ENCODE measurements around the gene CACNG3. TPM values are rescaled to one million over a fixed set of nuclear protein-coding genes. Genes with fewer than 3 reads are reported as not detected.

The CACNG3 gene
- total RNA-seq, 1 donor from 2014 or later, result not detected

DNA sequence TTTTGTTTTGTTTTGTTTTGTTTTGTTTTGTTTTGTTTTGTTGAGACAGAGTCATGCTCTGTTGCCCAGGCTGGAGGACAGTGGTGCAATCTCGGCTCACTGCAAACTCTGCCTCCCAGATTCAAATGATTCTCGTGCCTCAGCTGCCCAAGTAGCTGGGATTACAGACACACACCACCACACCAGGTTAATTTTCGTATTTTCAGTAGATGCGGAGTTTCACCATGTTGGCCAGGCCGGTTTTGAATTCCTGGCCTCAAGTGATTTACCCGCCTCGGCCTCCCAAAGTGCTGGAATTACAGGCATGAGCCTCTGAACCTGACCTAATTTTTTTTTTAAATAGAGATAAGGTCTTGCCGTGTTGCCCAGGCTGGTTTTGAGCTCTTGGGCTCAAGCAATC, 46.5 kb downstream of the CACNG3 start:
- Histone ChIP-seq H3K27ac (no peak overlapping the region), H3K4me3 (no peak overlapping the region), H3K9me3 (no peaks in the 10 kb centered on the region), H3K4me1 (no peaks in the 10 kb centered on the region), H3K27me3 (peaks cover 6% of the 10 kb centered on the region), H3K36me3 (no peaks in the 10 kb centered on the region)
- intact Hi-C loops (cut with DNase I), result no loop called here
- ATAC-seq (no peak), DNase-seq (no peak)
- TF ChIP-seq CTCF (IDR thresholded peaks at IDR 0.05), result no peak

- TF ChIP-seq CTCF (IDR thresholded peaks at IDR 0.05), result no peak
- H3K36me3 ChIP-seq, result no peaks in the 10 kb centered on the region
- DNase-seq (no peak), ATAC-seq (no peak)
- no peaks in the 10 kb centered on the region for H3K4me1 ChIP-seq
- H3K27ac ChIP-seq, result no peak overlapping the region
- no peaks in the 10 kb centered on the region for H3K9me3 ChIP-seq
- intact Hi-C loops (cut with DNase I), result no loop called here
- peaks cover 9% of the 10 kb centered on the region for H3K27me3 ChIP-seq
- no peak overlapping the region for H3K4me3 ChIP-seq
Observed at GRCh38 chr16:24308200-24308599, 52.1 kb downstream of the CACNG3 start.

DNA sequence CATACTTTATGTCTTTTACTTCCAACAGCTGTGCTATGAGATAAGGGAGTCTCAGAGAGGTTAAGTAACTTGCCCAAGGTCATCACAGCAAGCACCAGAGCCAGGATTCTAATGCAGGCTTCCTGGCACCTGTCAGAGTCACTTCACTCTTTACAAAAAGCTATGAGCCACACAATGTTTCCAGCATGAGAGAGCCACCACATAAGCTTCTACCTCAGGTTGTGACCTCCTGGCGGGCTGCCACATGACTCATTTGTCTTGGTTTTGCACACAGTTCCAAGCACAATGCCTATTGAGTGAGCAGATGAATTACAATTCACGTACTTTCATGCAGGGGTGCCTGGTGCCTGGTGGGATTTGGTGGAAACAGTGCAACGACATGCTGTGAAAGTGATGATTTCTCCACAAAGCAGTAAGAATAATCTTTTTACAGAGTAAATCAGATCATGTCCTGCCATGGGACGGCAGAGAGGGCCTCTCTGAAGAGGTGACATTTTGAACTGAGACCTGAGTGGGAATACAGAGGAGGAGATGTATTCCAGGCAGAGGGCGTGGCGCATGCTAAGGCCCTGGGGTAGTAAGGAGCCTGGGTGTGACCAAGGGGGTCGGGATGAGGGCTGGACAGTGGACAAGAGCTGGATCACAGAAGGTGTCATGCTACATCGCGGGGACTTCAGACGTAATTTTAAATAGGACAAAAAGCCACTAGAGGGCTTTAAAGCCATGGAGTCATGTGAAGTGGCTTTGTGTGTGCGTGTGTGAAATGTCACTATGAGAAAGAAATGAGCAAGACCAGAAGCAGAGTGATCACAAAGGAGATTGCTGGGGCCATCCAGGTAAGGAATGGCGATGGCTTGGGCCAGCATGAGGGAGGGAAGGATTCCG, 53.4 kb downstream of the CACNG3 start:
- H3K36me3 ChIP-seq, result no peaks in the 10 kb centered on the region
- H3K27ac ChIP-seq, result no peak overlapping the region
- no peak for ATAC-seq
- no peaks in the 10 kb centered on the region for H3K4me1 ChIP-seq
- no peaks in the 10 kb centered on the region for H3K9me3 ChIP-seq
- no peak overlapping the region for H3K4me3 ChIP-seq
- TF ChIP-seq CTCF (IDR thresholded peaks at IDR 0.05), result no peak
- intact Hi-C loops (cut with DNase I), result no loop called here
- DNase-seq, result no peak
- H3K27me3 ChIP-seq, result peaks cover 9% of the 10 kb centered on the region

GRCh38 chr16:24315343-24315742, 59.2 kb downstream of the CACNG3 start:
- DNase-seq (no peak), ATAC-seq (no peak)
- Histone ChIP-seq H3K27ac (no peak overlapping the region), H3K9me3 (no peaks in the 10 kb centered on the region), H3K4me1 (no peaks in the 10 kb centered on the region), H3K27me3 (peaks cover 3% of the 10 kb centered on the region), H3K4me3 (no peak overlapping the region), H3K36me3 (no peaks in the 10 kb centered on the region)
- TF ChIP-seq CTCF (IDR thresholded peaks at IDR 0.05), result no peak
- intact Hi-C loops (cut with DNase I), result no loop called here

DNA sequence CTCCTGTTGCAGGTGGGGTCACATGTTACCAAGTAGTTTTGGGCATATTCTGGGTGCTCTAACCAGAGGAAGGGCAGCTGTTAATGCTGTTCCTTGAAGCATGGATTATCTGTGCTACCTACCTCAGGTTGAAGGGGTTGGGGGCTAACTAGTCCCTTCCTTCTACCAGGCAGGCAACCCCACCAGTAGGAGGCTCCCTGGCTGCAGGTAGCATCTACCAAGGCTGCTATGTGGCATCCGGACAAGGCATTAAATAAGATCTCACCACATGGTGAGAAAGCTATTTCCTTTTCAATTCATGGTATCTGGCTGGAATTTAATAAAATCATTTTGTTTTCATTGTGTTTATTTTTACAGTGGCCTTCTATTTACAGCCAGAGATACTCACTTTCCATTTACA, 62.5 kb downstream of the CACNG3 start:
- H3K4me1 ChIP-seq, result no peaks in the 10 kb centered on the region
- no peak for DNase-seq
- intact Hi-C loops (cut with DNase I), result no loop called here
- no peak overlapping the region for H3K27ac ChIP-seq
- TF ChIP-seq CTCF (IDR thresholded peaks at IDR 0.05), result no peak
- H3K27me3 ChIP-seq, result peaks cover 16% of the 10 kb centered on the region
- H3K36me3 ChIP-seq, result no peaks in the 10 kb centered on the region
- H3K4me3 ChIP-seq, result no peak overlapping the region
- no peak for ATAC-seq
- H3K9me3 ChIP-seq, result no peaks in the 10 kb centered on the region
